Measurements from ENCODE around the gene CDH5.
A peak's percentile ranks its signal among the peaks of the same experiment; 100 is the strongest.

Gene CDH5

DNA sequence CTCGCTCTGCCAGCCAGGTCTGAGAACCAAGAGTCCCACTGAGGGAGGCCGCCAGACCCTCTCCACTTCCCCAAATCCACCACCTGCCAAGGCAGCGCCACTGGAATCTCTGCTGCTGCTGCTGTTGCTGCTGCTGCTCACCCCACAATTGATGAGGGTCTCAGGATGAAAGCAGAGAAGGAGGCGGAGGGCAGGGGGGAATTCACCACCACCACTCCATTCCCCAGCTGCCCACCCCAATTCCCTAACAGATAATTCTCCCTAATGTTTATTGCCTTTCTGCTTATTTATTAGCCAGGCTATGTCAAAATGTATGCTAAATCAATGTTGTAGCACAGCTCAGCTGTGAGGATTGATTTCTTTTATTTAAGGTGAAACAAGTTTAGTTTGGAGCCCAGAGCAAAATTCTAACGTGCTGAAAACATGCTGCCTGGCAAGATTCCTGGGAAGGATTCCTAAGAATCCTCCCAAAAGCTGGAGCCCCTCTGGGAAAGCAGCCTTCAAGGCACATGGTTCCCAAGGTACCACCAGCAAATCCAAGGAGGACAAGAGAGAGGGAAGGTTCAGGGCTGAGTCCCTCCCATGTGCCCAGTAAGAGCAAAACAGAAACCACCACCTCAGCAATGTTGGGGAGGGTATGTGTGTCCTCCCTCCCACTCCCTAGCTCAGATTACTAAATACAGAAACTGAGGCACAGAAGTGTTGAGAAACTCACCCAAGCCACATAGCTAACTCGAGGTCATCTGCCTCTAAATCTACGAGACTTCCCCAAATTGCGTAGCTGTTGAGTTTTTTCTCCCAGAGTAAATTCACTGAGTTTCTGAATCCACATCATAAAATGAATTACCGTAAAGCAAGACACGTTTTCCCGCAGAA is 12.2 kb upstream of the CDH5 start:
- no peak for DNase-seq (ENCODE audit: low read depth)

DNA sequence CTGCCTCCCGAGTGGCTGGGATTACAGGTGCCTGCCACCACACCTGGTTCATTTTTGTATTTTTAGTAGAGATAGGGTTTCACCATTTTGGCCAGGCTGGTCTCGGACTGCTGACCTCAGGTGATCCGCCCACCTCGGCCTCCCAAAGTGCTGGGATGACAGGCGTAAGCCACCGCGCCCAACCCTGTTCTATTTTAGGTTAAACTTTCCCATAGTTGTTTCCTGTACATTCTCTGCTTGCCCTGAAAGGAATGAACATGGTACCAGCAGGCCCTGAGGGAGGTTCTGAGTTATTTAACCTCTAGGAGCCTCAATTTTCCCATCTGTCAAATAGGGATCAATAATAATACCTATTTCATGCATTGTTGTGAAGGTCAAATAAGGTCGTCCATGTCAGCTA is 11.0 kb upstream of the CDH5 start:
- no peak for DNase-seq (ENCODE audit: low read depth)

DNA sequence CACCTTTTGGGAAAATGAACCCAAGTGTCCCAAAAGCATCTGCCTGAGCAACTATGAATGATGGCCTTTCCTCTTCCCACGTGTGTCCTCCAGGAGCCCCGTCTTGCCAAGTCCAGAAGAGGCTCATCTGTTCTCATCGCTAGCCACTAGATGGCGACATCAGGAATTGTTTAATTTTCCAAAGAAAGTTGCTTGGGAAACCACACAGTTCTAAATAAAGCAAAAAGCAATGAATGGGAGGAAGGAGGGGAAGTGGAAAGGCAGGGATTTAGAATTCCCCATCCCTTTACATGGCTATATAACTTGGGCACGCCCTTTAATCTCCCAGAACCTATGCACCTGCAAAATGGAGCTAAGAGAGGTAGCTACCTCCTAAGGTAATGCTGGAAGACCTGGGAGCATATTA is 9.0 kb upstream of the CDH5 start:
- DNase-seq (ENCODE audit: low read depth), result peak; percentile 71

DNA sequence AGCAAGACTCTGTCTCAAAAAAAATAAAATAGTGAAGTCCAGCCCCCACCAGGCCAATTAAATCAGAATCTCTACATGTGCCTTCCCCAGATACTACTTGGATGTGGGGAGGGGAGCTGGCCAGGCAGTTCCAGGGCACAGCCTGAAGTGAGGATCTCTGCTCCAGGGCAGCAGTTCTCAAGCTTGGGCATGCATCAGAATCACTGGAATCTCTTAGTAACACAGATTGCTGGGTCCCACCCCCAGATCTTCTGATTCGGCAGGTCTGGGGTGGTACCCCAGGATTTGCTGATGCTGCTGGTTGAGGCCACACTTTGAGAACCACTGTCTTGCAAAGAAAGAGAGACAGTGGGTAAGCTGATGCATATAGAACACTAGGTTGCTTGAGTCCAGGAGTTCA is 8.3 kb upstream of the CDH5 start:
- DNase-seq (ENCODE audit: low read depth), result no peak

DNA sequence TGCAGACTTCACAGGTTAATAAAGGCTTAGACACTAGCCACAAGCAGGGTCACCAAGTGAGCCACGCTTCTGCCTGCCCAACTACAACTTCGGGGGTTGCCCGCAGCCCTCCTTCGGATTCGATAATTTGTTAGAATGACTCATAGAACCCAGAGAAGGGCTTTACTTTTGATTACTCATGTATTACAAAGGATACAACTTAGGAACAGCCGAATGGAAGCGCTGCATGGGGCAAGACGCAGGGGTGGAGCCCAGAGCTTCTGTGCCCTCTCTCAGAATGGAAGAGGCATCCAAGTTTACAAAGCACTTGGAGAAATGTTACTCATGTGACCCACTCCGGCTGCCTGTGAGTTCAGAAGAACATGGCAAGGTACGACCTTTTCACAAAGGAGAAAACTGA is 7.5 kb upstream of the CDH5 start:
- peak; percentile 64 for DNase-seq (ENCODE audit: low read depth)

DNA sequence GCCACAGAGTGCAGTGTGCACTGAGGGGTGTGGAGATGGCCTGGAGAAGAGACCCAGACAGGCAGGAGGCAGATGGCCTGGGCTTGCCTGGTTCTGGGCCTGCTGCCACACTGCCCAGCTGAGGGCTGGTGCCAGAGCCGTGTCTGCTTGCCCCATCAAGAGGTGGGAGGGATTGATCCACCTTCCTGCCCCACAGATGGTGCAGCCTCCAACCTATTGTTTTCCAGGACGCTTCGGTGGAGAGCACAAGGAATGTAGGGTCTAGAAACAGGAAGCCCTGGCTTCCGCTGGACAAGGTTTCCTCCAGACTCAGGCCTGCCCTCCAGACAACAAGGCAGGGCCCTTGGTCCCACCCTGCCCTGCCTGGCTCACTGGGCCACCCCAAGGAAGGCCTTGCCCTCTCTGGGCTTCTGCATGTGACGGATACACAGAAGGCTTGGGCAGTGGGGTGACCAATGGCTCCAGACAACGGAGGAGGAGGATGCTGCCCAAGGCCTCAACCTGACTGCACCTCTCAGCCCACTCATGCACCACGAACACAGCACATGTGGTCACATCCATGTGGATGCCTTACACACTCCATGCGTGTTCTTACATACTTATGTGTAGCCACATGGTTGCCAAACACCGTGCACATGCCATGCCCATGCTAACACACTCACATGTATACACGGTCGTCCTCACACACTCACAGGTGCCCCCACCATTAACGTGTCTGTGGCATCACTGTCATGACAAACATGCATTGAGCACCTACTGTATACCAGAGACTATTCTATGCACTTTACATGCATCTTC is 6.5 kb upstream of the CDH5 start:
- DNase-seq (ENCODE audit: low read depth), result no peak

DNA sequence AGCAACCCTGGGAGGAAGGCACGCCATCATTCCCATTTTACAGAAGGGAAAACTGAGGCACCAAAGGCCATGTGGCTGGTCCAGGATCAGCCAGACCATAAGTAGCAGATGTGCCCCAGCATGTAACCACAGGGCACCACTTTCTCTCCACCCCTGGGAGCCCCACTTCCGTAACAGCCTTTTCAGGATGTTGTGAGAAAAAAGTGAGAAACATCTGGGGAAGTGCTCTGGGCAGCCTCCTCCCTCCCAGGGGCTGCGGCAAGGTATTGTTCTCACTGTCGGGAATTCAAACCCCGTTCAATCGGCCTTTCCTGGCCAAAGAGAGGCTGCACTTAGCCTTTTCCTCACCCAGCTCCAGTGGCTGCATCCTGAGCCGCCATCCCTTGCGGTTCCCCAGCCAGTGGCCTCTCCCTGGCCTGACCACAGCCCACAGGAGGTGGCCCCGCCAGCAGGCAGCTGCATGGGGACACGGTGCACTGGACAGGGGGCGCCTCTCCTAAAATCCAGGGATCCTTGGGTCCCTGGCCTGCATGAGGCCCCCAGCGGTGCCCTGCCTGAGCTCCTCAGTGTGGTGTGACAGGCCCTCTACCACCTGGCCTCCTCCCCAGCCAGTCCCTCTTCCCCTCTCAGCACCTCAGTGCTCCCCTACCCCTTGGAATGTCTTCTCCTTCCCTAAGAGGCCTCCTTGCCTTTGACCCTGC is 5.7 kb upstream of the CDH5 start:
- no peak for DNase-seq (ENCODE audit: low read depth)

DNA sequence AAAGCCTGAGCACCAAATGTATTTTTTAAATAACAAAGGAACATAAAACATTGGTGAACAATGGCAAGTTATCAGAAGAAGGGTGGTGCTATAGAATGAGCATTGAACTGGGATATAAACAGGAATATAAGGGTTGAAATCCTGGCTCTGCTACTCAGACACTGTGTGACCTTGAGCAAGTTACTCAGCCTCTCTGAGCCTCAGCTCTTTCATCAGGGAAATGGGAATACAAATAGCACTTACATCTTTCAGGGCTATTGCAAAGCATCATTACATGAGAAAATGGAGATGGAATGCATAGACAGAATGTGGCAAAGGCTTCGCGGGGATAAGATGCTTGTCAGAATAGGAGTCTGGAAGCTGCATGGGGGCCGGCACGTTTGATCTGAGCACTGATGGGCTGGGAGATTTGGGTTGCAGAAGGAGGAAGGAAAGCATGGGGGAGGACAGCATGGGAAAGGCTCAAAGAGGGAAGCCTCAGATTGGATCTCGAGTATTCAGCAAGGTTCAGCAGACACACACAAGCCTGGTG is 4.8 kb upstream of the CDH5 start:
- no peak for DNase-seq (ENCODE audit: low read depth)

DNA sequence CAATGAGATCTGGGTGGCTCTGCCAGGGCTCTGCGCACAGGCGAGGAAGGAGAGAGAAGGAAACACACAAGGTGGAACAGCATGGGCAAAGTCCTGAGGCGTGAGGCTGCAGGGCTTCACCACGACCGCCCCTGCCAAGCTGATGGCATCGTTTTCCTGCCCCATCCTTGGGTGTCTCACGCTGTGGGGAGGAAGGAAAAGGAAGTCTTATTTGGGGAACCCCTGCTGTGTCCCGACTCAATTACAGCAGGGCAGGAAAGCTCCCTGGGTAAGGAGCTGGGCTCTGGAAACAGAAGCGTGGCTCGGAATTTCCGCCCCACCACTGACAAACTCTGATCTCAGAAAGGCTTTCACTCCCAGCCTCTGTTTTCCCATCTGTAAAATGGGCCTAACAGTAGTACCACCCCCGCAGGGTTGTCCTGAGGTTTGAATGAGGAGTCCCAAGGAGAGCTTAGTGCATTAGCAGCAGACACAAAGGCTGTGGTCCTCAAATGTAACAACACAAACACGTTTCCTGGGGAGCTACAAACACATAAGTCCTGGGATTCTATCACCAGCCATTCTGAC is 3.2 kb upstream of the CDH5 start:
- DNase-seq (ENCODE audit: low read depth), result no peak

DNA sequence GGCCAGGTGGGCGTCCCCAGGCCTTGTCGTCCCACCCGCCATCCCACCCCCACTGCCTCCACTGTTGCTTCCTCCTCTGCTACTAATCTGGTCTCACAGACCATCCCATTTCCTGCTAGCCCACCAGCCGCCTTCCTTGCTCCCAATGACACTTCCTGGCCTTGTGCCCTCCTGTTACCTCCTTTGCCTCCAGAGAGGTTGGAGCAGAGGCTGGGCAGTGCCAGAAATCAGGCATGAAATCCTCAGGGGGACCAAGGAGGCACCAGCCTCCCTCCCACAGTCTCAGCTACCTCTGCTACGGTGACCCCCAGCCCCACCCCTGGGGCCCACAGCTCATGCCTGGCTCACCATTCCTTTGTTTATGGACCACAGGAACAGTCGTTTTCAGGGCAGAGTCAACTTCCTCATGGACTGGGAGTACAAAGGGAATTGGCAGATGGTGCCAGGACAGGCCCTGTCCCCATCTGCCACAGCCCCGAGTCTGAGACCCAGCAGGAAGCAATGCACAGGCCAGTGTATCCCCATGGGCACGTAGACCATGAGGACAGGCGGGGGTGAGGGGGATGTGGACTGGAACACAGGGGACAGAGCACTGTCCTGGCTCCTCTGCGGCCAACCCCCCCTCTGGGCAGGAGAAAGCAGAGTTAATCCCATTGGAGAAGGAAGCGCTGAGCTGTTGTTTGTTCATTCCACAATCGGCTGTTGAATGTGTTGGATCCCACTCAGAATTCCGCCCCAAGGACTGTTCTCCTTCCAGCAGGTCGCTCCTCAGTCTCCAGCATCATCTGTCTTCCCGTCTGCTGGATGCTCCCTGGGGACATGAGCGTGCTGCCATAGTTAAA is 2.2 kb upstream of the CDH5 start:
- no peak for DNase-seq (ENCODE audit: low read depth)

DNA sequence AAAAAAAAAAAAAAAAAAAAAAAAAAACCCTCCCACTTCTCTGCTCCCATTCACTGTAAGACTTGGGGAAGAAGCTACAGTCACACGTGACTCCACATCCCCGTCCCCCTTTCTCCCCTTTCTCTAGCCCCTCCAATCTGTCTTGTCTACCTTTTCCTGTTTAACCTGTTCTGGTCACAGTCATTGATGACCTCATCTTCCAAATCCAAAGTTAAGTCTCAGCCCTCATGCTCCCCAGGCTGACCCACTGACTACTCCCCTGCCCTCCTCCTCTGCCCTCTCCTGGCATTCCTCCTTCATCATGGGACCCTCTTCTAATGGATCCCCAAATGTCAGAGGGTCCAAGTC is 1.6 kb upstream of the CDH5 start:
- no peak for DNase-seq (ENCODE audit: low read depth)

DNA sequence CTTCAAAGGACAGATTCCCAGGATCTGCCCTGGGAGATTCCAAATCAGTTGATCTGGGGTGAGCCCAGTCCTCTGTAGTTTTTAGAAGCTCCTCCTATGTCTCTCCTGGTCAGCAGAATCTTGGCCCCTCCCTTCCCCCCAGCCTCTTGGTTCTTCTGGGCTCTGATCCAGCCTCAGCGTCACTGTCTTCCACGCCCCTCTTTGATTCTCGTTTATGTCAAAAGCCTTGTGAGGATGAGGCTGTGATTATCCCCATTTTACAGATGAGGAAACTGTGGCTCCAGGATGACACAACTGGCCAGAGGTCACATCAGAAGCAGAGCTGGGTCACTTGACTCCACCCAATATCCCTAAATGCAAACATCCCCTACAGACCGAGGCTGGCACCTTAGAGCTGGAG is 840 bp upstream of the CDH5 start:
- DNase-seq (ENCODE audit: low read depth), result no peak

DNA sequence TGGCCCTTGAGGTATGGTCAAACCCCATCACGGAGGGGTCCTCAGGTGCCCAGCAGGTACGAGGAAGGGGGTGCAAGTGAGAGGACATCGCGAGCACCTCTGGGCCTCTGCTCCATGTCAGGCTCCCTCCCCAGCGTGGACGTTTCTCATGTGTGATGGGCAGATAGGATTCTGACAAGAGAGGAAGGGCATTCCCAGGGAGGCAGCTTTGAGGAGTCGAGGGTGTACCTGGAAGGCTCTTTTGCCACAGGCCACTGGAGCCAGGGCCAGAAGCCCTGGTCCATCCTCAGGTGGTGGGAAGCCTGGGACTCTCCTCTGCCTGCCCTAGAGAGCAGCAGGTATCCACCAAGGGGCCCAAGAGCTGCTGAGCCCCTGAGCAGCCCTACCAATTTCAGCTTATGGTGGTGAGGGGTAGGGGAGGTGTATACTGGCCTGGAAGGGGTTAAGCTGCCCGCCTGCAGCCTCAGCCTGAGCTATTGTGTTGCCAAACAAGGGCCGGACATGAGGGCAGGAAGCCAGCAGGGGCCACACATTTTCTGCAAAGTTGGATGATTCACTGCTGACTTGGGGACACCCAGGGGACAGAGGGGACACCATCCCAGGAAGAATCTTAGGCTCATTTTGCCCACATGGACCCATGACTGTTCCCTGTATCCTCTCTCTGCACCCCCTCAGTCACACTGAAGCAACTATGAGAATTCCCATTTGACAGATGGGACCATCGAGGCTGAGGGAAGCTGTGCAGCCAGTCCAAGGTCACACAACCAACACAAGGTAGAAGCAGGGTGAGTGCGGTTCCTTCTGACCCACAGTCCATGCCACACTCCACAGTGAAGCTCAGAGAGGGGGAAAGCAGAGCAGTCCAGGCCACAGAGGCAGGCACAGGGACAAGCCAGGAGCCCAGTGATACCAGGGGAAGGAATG is 1.7 kb downstream of the CDH5 start:
- no peak for DNase-seq (ENCODE audit: low read depth)

DNA sequence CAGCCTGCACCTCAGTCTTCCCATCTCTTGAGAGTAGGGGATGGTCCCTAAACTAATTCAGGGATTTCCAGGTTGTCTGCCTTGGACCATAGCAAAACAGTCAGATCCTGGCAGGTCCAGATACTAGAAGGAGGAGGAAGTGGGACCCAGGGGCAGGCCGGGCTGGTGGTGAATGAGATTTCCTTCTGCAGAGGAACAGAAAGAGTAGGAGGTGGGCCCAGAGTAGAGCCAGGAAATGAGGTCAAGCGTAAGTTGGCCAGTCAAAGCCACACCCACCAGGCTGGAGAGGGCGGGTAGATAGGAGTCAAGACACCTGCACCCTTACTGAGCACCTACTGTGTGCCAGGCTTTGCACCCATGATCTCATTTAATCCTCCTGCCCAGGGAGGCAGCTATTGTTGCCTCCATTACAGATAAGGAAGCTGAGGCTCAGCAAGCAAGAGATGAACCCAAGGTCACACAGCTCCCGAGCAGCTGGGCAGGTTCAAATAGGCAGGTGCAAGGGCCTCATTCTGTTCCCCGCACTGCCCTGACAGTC is 2.6 kb downstream of the CDH5 start:
- no peak for DNase-seq (ENCODE audit: low read depth)

DNA sequence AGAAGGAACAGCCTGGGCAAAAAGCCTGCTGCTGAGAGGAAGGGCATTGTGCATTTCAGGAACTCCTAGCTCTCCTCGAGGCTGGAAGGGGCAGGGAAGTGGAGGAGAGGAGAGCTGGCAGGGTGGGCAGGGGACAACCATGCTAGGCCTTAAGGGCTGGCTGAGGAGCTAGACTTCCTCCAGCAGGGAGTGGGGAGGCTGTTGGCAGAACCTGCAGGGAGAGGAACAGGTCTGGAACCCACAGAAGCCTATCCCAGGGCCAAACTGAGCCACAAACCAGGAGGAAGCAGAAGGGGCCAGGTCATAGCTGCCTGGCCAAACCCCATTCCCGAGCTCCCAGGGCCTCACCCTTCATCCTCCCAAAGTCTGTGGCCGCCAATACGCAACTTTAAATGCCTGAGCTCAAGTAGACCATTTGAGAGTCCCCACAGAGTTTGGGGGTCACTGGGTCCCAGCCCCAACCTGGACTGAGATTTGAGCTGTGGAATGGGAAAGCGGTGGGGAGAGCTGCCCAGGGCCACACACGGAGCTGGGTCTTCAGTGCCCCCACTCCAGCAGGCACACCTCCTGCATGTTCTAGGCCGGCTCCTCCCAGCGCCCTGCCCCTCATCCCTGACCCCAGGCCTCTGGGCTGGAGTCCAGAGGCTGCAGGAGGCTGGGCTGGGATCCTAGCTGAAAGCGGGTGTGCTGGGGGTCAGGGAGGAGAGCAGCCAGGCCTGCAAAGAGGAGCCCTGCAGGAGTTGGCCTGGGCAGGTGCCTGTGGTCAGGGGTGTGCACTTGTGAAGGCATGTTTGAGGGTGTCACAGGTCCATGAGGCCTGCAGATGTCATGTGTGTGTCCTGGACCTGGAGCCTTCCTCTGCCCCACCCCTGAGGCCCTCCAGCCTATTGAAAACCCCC is 4.5 kb downstream of the CDH5 start:
- no peak for DNase-seq (ENCODE audit: low read depth)

DNA sequence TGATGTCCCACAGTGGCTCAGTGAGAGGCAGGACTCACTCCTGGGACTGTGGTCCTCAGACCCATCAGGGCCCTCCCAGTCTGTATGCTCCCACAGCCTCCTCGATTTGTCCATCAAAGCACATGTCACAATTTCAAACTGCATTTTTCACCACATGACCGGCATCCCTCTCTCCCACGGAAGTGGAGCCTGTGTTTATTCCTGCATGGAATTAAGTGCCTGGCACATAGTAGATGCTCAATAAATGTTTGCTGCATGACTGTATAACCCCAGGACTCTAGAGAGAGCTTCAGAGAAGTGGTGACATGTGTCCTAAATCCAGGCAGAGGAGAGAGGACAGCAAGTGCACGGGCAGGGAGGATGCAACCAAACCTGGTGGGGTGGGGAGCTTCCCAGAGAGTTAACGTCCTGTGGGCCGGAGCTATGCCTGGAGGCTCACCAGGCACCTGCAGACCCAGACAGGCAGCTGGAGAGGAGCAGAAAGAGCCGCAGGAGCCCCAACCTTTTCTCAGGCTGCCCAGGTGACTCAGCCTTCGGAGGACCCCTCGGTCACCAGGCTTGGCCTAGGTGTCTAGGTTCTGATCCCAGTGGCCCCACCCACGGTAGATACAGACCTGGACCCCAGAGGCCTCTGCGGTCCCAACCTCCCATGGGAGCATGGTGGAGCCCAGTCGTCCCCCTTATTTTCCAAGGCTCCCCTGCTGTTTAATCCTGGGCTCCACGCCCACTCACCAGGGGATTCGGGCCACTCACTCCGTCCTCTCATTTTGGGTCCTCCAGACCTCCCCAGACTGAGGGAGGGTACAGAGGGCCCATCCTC is 5.8 kb downstream of the CDH5 start:
- DNase-seq (ENCODE audit: low read depth), result no peak

DNA sequence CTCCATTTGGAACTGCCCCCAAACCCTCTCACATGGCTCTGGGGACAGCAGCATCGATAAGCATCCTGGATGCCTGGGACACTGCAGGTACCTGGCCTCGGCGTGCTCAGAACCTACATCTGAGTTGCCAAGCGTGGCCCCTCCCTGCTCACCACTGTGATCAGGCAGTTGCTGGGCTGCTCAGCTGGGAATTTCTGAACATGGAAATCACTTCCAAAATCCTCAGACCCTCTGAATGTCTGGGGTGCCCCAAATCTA is 6.3 kb downstream of the CDH5 start:
- no peak for DNase-seq (ENCODE audit: low read depth)

DNA sequence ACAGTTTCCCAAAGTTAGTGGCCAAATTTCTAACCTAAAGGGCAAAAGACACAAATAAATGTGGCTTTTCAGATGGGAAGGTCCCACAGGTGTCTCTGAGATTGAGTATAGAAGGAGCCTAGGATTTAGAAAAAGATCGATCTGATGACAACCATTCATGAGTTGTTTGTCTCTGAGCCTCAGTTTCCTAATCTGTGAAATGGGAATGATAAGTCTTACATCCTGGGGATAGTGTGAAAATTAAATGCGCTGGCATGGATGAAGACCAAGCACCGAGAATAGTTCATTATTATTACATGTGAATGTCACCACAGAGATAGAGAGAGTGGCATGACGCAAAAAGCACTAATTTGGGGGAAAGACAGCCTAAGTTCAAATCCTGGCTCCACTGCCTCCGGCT is 7.2 kb downstream of the CDH5 start:
- DNase-seq (ENCODE audit: low read depth), result no peak

All from fibroblast of gingiva (primary cell).